SH-SY5Y (cell line): Measurements from ENCODE around the gene TMEM272.

ENCODE experiments used
- GATA2 ChIP-seq: IDR thresholded peaks from 2 replicates; pipeline ENCODE4 v1.6.1; 2011; ENCODE audit warnings: mild to moderate bottlenecking, low read depth, low read length
- GATA3 ChIP-seq: IDR thresholded peaks from 2 replicates; pipeline ENCODE4 v1.6.1; 2011; ENCODE audit warnings: low read depth, mild to moderate bottlenecking, low read length, moderate library complexity

Gene TMEM272

DNA sequence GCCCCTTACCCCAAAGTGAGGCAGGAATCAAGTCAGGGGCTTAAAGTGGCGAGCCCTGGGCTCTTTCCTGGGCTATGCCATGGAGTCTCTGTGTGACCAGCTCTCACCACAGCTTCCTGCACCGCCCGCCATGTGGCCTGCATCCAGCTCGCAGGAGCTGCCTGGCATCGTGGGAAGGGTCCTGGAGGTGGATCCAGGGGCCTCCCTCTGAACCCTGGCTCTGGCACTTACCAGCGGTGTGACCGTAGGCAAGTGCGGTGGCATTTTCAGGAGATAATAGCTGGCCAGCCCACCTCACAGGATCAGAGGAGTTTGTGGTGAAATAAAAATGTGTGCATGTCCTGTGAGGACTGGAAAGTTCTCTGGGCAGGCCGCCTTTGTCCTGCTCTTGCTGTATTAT is 67.1 kb downstream of the TMEM272 start:
- TF ChIP-seq GATA2 (no peak), GATA3 (no peak)

DNA sequence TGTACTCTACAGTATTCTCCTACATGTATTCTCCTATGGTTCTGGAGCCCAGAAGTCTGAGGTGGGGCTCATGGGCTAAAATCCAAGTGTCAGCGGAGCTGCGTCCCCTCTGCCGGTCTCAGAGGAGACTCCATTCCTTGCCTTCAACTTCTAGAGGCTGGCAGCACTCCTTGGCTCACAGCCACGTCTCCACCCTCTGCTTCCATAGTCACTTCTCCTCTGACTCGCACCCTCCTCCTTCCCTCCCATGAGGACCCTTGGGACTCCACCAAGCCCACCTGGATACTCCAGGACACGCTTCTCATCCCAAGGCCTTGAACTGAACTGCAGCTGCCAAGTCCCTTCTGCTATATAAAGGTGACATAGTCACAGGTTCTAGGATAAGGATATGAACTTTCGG is 68.8 kb downstream of the TMEM272 start:
- no peak for TF ChIP-seq GATA2
- TF ChIP-seq GATA3 = no peak

DNA sequence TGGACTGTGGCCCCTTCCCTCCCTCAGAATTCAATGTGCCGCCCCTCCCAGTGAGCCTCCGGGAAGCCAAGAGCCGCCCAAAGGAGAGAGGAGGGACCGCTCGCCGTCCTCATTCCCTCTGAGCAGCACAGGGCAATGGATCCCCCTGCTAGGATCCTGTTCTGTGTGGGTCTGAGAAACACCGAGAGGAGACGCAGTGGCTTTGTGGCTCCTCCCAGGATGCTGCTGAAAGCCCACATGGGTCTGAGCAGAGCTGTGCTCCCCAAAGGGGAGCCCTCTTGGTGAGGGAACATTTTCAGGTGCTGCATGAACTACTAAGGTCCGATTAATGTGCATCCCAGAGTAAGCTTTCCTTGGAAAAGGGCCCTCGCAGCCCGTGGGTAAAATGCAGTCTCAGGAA is 71.5 kb downstream of the TMEM272 start:
- TF ChIP-seq GATA3 (no peak), GATA2 (no peak)

DNA sequence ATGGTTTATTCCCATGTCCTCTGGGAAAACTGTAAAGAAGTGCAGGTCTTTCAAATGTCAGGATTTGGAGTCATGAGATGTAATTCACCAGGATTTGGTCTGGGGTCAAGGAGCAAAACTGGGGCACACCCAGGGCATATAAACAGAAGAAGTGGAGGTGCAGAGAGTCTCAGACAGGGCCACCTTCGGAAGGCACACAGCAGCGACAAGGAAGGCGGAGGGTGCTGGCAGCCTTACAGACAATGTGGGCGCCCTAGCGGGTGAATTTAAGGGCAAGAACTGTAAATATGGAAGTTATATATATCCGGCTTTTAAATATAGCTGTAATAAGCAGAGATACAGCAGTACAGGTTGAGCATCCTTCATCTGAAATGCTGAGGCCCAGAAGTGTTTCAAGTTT is 72.2 kb downstream of the TMEM272 start:
- no peak for TF ChIP-seq GATA2
- no peak for TF ChIP-seq GATA3

DNA sequence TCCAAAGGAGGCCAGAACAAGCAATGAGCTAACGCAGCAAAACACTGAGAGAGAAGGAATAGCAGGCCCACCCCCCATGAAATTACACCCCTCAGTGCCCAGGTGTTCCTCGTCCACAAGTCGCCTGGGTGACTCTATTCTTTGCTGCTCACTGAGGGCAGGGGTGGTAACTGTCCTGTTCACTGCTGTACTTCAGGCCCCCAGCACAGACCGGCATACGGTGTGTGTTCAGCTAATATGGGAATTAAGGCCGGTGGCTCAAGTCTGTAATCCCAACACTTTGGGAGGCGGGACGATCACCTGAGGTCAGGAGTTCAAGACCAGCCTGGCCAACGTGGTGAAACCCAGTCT is 72.9 kb downstream of the TMEM272 start:
- TF ChIP-seq GATA2 (no peak), GATA3 (no peak)

DNA sequence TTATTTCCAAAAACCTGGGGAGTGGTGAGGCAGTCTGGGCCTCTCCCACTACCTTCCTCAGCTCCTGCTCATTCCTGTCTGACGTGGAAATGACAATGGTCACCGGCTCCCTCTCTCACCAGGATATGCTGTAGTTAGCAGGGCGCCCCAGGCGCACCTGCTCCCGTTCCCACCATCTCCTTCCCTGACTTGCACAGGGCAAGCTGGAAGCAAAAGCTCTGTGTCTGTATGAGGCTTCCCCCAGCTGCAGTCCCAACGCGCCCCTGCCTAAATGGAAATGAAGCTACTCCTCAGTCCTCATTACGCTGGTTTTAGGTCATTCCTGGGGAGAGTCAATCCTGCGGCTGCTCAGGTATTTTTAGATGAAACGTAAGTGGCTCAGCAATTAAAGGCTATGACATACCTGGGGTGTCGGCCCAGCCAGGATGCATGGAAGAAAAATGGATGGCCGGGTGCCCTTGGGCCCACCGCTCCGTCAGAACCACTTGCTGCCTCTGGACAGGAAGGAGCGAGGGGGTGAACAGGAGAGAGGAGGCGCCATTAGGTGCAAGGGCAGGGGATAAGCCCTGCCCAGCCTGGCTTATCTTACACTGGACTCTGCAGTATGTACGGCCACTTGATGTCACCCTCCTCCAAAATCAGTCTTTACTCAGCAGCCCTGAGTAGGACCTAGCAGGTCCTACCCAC is 73.4 kb downstream of the TMEM272 start:
- TF ChIP-seq GATA3 (no peak), GATA2 (no peak)

DNA sequence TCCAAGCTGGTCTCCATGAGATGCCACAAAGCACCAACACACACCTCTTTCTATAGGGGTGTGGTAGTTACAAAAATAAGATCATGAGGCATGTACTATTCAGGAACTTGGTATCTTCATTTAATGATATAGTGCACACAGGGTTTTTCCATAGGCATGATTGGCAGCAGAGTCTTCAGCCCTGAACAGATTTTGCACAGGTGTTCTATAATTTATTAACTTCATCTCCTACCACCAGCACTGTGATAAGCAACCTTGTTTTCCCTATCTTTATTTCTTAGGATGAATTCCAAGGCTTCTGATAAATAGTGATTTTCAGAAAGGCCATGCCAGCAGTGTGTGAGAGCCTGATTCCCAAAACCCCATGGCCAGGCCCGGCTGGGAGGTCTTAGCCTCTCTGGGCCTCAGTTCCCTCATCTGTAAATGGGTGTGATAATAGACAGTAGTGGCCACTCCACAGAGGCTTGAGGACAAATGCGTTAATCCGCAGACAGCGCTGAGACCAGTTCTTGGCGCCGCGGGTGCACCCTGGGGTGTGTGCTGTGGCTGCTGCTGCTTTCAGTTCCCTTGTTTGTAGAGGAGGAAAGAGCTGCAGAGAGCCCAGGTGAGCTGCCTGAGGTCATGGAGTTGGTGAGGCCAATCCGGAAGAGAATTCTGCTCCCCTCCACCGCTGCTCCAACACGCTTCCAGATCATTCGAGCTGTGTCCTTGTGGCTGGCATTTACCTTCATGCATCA is 74.1 kb downstream of the TMEM272 start:
- TF ChIP-seq GATA2 (no peak), GATA3 (no peak)

DNA sequence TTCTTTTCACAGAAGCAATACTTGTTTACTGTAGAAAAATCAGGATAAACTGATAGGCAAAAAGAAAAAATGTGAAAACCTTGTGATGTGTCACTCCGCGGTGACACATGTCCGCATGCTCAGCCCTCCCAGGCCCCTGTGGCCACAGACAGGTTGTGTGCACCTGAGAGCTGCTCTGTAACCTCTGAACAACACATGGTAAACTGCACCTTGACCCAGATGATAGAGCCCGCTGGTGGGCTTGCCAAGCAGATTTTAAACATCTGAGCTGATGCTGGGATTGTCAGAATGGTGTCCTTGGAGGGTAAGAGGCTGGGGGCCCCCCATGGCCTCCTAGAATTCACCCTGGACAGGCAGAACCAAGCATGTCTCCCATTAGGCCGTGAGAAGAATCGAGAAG is 74.8 kb downstream of the TMEM272 start:
- no peak for TF ChIP-seq GATA3
- no peak for TF ChIP-seq GATA2

DNA sequence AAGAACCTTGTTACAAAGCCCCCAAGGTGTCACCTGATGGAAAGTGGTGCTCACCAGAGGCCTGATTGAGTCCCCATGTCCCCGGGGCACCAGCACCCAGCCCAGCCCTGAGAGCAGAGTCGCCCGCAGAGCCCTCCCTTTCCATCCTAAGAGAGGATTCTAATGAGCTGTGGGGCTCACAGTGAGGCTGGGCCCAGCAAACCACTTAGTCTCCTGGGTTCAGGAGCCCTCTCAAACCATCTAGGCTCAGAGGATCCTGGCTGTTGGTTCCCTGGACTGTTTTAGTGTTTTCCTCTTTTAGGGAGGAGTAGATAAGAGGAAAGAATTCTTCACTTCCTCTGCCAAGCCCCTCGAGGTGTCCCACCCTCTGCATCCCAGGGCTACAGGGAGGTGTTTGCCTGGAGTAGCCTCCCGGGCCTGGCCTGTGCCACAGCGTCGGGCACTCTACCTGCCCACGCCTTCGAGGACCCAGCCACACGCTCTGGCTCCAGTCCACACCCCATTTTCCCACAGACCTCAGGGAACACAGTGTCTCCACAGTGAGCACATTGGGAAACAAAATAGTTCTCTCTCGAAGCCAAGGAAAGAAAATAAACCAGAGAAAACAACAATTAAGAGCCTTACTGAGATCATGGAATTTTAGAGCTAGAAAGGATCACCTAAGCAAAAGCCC is 75.4 kb downstream of the TMEM272 start:
- TF ChIP-seq GATA3 (no peak), GATA2 (no peak)

DNA sequence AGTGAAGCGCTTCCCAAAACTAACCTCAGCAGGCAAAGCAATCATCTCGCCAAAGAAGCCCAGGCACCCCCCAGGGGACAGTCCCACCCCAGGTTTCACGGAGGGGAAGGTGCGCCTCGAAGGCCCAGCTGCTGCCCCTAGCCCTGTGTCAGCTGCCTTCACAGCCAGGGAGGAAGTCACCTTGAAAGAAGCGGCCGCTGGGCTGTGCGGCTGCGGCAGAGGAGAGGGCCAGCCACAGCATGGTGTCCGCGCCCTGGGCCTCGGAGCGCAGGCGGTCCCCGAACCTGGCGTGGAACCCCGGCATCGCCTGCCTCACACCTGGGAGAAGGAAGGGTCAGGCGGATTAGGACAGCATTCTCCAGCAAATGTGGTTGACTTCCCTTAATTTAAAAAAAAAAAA is 76.0 kb downstream of the TMEM272 start:
- no peak for TF ChIP-seq GATA2

DNA sequence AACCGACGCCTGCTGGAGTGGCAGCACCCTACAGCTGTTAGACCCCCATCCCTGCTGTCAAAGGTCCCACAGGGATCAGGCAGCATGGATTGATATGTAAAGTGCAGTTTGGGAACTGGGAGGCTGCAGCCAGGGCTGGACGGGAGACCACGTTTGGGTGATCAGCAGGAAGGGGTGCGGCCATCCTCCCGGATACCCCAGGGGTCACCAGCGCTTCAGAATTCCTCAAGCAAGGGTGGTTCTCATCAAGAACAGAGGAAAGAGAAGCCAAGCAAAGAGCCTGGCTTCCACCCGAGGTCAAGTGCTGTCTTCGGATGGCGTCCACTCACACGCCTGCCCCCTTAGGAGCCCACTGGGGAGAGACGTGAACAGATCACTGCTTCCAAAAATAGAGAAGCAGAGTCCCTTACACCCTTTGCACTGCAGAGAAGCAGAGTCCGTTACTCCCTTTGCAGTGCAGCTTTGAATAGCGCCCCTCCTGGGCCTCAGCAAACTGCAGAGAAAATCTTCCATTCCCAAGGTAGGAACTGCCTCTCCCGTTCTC is 76.5 kb downstream of the TMEM272 start:
- no peak for TF ChIP-seq GATA3
- no peak for TF ChIP-seq GATA2

DNA sequence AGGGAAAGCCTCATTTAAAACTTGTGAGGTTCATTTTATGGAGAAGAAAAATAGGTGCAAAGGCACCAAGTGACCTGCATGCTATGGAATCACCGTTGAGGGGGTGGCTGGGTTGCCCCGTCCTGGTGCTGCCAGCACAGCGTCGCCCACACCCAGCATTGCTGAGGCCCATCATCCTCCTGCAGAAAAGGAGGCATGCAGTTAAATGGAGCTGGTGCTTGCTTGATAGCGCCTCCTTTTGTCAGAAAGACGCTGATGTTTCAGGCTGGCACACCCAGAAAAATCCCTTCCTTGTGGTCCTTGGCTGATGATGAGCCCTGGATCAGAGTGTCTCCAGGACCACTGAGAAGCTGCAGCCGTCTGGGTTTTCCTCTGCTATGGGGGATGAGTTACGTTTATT is 77.9 kb downstream of the TMEM272 start:
- TF ChIP-seq GATA2 (no peak), GATA3 (no peak)

DNA sequence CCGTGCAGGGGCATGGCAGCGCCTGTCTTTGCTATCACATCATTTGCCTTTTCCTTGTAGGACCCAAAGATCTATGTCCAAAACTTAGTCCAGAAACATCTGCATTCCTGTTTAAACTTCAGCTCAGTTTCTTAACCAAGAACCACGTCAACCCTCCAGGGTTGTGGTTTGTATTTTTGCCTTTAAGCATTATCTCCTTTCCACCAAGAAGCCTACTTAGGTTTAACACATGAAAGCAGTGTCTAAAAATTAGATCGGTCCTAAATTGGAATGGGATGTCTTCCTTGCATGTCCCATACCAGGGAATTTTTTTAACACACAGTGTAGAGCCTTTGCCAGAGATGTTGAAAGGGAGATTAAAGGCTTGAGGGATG is 79.8 kb downstream of the TMEM272 start:
- TF ChIP-seq GATA3 (no peak), GATA2 (no peak)

DNA sequence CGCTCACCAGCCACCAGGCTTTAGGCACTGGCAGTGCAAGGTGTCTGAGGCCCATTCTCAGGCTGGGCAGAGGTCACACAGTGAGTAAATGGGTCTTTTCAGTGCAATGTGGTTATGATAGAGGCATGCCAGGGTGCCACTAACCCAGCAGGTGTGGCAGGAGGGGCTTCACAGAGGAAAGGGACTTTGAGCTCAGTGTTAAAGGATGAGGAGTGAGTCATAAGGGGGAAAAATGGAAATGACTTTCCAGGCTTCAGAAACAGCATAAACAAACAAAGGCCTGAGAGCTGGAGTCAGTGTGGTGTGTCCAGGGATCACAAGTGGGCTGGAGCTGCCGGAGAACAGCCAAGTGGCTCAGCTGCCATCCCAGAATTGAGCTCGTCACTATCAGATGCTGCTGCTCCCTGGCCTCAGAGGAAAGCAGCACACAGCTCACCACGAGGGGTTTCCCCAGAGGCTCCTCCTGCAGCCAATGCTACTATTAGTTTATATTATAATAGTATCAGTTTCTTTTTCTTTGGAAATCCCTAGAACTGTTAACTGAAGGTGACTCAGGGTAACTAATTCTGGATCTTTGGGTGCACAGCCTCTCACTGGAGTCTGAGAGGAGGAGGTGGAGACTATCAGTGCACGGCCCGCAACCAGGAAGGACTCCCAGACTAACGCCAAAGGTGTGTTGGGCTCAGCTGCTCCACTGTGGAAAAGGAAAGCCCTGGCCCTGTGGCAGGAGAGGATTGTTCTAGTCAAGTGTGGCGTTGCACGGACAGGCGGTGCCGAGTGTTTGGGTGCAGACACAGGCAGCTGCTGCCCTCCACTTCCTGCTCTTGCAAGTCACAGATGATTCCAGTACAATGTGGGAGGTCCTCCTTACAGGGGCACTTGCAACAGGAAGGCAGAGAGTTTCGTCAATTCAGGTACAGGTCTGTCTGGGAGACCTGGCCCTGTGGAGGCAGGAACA is 80.5 kb downstream of the TMEM272 start:
- TF ChIP-seq GATA3 = no peak
- TF ChIP-seq GATA2 = no peak
